ENCODE data around the gene KIF26B.

Gene KIF26B

GRCh38 chr1:245173446-245174211, 18.8 kb downstream of the KIF26B start:
- no peak for DNase-seq

- no peak for DNase-seq
Measured at GRCh38 chr1:245177071-245177900, 22.5 kb downstream of the KIF26B start.

GRCh38 chr1:245179706-245180105, 24.9 kb downstream of the KIF26B start:
- peak; percentile 44 for DNase-seq

GRCh38 chr1:245180496-245181157, 25.8 kb downstream of the KIF26B start:
- no peak for DNase-seq

GRCh38 chr1:245181158-245181517, 26.4 kb downstream of the KIF26B start:
- peak; percentile 27 for DNase-seq

GRCh38 chr1:245182028-245182427, 27.2 kb downstream of the KIF26B start:
- DNase-seq: no peak

- no peak for DNase-seq
Measured at GRCh38 chr1:245183429-245183828, 28.6 kb downstream of the KIF26B start.

- DNase-seq: no peak
Measured at GRCh38 chr1:245184779-245185178, 30.0 kb downstream of the KIF26B start.

- DNase-seq: no peak
Measured at GRCh38 chr1:245188403-245188802, 33.6 kb downstream of the KIF26B start.

GRCh38 chr1:245195398-245195797, 40.6 kb downstream of the KIF26B start:
- no peak for DNase-seq

GRCh38 chr1:245197121-245197520, 42.3 kb downstream of the KIF26B start:
- DNase-seq: no peak

- no peak for DNase-seq
Measured at GRCh38 chr1:245197911-245198379, 43.2 kb downstream of the KIF26B start.

GRCh38 chr1:245198748-245199516, 44.1 kb downstream of the KIF26B start:
- no peak for DNase-seq

GRCh38 chr1:245200146-245200545, 45.4 kb downstream of the KIF26B start:
- no peak for DNase-seq

- DNase-seq: no peak
Measured at GRCh38 chr1:245201201-245201600, 46.4 kb downstream of the KIF26B start.

GRCh38 chr1:245201827-245202226, 47.0 kb downstream of the KIF26B start:
- DNase-seq: no peak

- no peak for DNase-seq
Measured at GRCh38 chr1:245205396-245205795, 50.6 kb downstream of the KIF26B start.

GRCh38 chr1:245205864-245206263, 51.1 kb downstream of the KIF26B start:
- no peak for DNase-seq

- no peak for DNase-seq
Measured at GRCh38 chr1:245207056-245207638, 52.4 kb downstream of the KIF26B start.

- DNase-seq: no peak
Measured at GRCh38 chr1:245207801-245208200, 53.0 kb downstream of the KIF26B start.

- no peak for DNase-seq
Measured at GRCh38 chr1:245209658-245210435, 55.1 kb downstream of the KIF26B start.
